Mesenchymal stem cell (in vitro differentiated cells and primary cell): ENCODE data around the gene ATG4B.

Source experiments
- DNase-seq: peaks from one replicate; pipeline ENCODE4 v3.0.0-alpha.2; 2013
- H2AFZ ChIP-seq: one replicate; pipeline ENCODE4 v1.6.1; 2013; ENCODE audit warnings: low read depth, mild to moderate bottlenecking, control low read depth, inconsistent platforms, low read length, moderate library complexity
- H2AK5ac ChIP-seq: 2 replicates; pipeline ENCODE4 v1.6.1; 2013; ENCODE audit warnings: low read length, moderate library complexity, mild to moderate bottlenecking, inconsistent platforms; ENCODE audit not compliant: severe bottlenecking
- H2BK120ac ChIP-seq: one replicate; pipeline ENCODE4 v1.6.1; 2013; ENCODE audit warnings: low read depth, mild to moderate bottlenecking, inconsistent platforms, low read length, moderate library complexity
- H2BK12ac ChIP-seq, 2 experiments: one replicate each; pipeline ENCODE4 v1.6.1; 2013; ENCODE audit warnings: inconsistent platforms in 2 of 2, low read length in 2 of 2, mild to moderate bottlenecking in 2 of 2, moderate library complexity in 2 of 2, control low read depth in 1 of 2
- H2BK15ac ChIP-seq: one replicate; pipeline ENCODE4 v1.6.1; 2013; ENCODE audit warnings: mild to moderate bottlenecking, low read depth, inconsistent platforms; ENCODE audit not compliant: poor library complexity, severe bottlenecking
- H2BK5ac ChIP-seq: 2 replicates; pipeline ENCODE4 v1.6.1; 2013; ENCODE audit warnings: low read depth, mild to moderate bottlenecking, low read length, control low read depth, inconsistent platforms; ENCODE audit not compliant: poor library complexity, severe bottlenecking
- H3K14ac ChIP-seq, 2 experiments: one replicate each; pipeline ENCODE4 v1.6.1; 2013; ENCODE audit warnings: inconsistent platforms in 2 of 2, low read length in 2 of 2, control low read depth in 1 of 2, mild to moderate bottlenecking in 1 of 2, moderate library complexity in 1 of 2
- H3K18ac ChIP-seq, 2 experiments: one replicate each; pipeline ENCODE4 v1.6.1; 2013; ENCODE audit warnings: inconsistent platforms in 2 of 2, low read length in 2 of 2, control low read depth in 1 of 2, low read depth in 1 of 2, mild to moderate bottlenecking in 1 of 2
- H3K23ac ChIP-seq, 2 experiments: one replicate each; pipeline ENCODE4 v1.6.1; 2013; ENCODE audit warnings: inconsistent platforms in 2 of 2, low read length in 2 of 2, mild to moderate bottlenecking in 2 of 2, moderate library complexity in 2 of 2, control low read depth in 1 of 2
- H3K27ac ChIP-seq: 2 replicates; pipeline ENCODE4 v1.5.1; 2013; ENCODE audit warnings: mild to moderate bottlenecking, moderate library complexity, low read length, control low read depth, inconsistent platforms; ENCODE audit not compliant: poor library complexity, severe bottlenecking
- H3K27me3 ChIP-seq, 2 experiments: 2 replicates each; pipeline versions ENCODE4 v1.6.1 to v1.7.0; 2013; ENCODE audit warnings: low read length in 2 of 2, mild to moderate bottlenecking in 2 of 2, moderate library complexity in 2 of 2, control low read depth in 1 of 2, inconsistent platforms in 1 of 2; ENCODE audit not compliant: control insufficient read depth in 1 of 2, insufficient read depth in 1 of 2
- H3K36me3 ChIP-seq, 2 experiments: 2 replicates each; pipeline versions ENCODE4 v1.6.1 to v1.7.0; 2013; ENCODE audit warnings: low read length in 2 of 2, control low read depth in 1 of 2, inconsistent platforms in 1 of 2, low read depth in 1 of 2, mild to moderate bottlenecking in 1 of 2; ENCODE audit not compliant: insufficient read depth in 2 of 2, control insufficient read depth in 1 of 2
- H3K4ac ChIP-seq, 2 experiments: one replicate each; pipeline ENCODE4 v1.6.1; 2013; ENCODE audit warnings: inconsistent platforms in 2 of 2, low read length in 2 of 2, mild to moderate bottlenecking in 2 of 2, moderate library complexity in 2 of 2, control low read depth in 1 of 2, low read depth in 1 of 2
- H3K4me1 ChIP-seq: 2 replicates; pipeline ENCODE4 v1.6.1; 2013; ENCODE audit warnings: low read depth, low read length, control low read depth; ENCODE audit not compliant: control insufficient read depth, insufficient read depth
- H3K4me2 ChIP-seq: 2 replicates; pipeline ENCODE4 v1.6.1; 2013; ENCODE audit warnings: low read length, mild to moderate bottlenecking, inconsistent platforms; ENCODE audit not compliant: poor library complexity, severe bottlenecking
- H3K4me3 ChIP-seq, 2 experiments: 2 replicates each; pipeline versions ENCODE4 v1.5.1 to v1.7.0; 2013; ENCODE audit warnings: low read length in 2 of 2, mild to moderate bottlenecking in 2 of 2, control low read depth in 1 of 2, low read depth in 1 of 2; ENCODE audit not compliant: insufficient read depth in 1 of 2
- H3K79me1 ChIP-seq: replicated peaks from 2 replicates; pipeline ENCODE4 v1.6.1; 2013; ENCODE audit warnings: mild to moderate bottlenecking, control low read depth, low read length, inconsistent platforms; ENCODE audit not compliant: poor library complexity, severe bottlenecking
- H3K9ac ChIP-seq: 2 replicates; pipeline ENCODE4 v1.7.0; 2013; ENCODE audit warnings: mild to moderate bottlenecking, low read length, moderate library complexity
- H3K9me3 ChIP-seq: 2 replicates; pipeline ENCODE4 v1.7.0; 2013; ENCODE audit warnings: mild to moderate bottlenecking, low read length; ENCODE audit not compliant: control insufficient read depth
- H4K8ac ChIP-seq: one replicate; pipeline ENCODE4 v1.6.1; 2013; ENCODE audit warnings: inconsistent platforms, mild to moderate bottlenecking, low read length, moderate library complexity
- H4K91ac ChIP-seq: one replicate; pipeline ENCODE4 v1.6.1; 2013; ENCODE audit warnings: mild to moderate bottlenecking, low read length, inconsistent platforms
- WGBS: methylation state at CpG from one replicate; pipeline ENCODE4 v1.1.7; 2013; ENCODE audit warnings: mixed read lengths; 5-methylcytosine and 5-hydroxymethylcytosine counted together

The ATG4B gene

DNA sequence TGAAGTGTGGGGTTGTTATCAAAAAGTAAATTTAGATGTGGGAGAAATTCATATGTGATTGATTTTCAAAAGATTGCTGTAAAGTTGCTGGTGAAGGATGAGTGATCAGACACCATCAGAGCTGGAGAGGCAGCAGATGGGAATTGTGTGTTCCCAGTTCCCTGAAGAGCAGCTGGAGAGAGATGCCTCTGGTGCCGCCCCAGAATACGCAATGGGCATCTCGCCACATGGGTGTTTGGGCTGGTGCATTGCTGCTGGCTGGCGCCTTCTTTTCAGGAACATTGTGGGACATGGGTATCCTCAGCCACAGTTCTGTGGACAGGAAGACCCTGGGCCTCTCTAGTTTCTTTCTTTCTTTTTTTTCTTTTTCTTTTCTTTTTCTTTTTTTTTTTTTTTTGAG, 11.9 kb downstream of the ATG4B start:
- Histone ChIP-seq H3K4me3 (no peak overlapping the region), H2BK5ac (no peak overlapping the region), H3K36me3 (peaks cover 32 to 38% of the 10 kb centered on the region in 2 experiments), H2BK12ac (no peak overlapping the region), H3K4me2 (no peak overlapping the region), H3K4ac (no peak overlapping the region), H3K9me3 (no peaks in the 10 kb centered on the region), H2AK5ac (no peak overlapping the region), H4K91ac (no peak overlapping the region), H3K27me3 (no peaks in the 10 kb centered on the region), H3K18ac (no peak overlapping the region), H3K27ac (no peak overlapping the region), H3K4me1 (peaks cover 13% of the 10 kb centered on the region), H2AFZ (no peak overlapping the region), H3K79me1 (peaks cover 41% of the 10 kb centered on the region), H4K8ac (no peak overlapping the region), H2BK15ac (no peak overlapping the region), H3K23ac (no peak overlapping the region), H3K9ac (no peak overlapping the region), H2BK120ac (no peak overlapping the region), H3K14ac (no peak overlapping the region)
- WGBS = 95% methylated on average over 4 of the region's 4 CpGs
- no peak for DNase-seq

DNA sequence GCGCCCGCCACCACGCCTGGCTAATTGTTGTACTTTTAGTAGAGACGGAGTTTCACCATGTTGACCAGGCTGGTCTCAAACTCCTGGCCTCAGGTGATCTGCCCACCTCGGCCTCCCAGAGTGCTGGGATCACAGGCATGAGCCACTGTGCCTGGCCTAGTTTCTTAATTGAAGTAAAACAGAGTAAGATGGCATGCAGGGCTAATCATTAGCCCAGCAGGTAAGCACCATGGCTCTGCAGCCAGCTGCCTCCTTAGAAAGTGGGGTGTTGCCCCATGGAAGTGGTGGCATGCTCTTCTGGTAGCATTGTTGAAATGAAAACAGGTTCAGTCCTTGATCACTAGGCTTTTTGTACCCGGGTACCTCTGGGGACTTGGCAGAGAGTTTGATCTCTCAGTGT, 12.4 kb downstream of the ATG4B start:
- Histone ChIP-seq H2BK5ac (no peak overlapping the region), H2AK5ac (no peak overlapping the region), H3K9ac (no peak overlapping the region), H3K79me1 (peaks cover 40% of the 10 kb centered on the region), H3K23ac (no peak overlapping the region), H3K27ac (no peak overlapping the region), H2BK15ac (no peak overlapping the region), H3K36me3 (peaks cover 37 to 40% of the 10 kb centered on the region in 2 experiments), H2AFZ (no peak overlapping the region), H4K8ac (peak overlapping the region; percentile 38), H2BK12ac (no peak overlapping the region), H3K4ac (no peak overlapping the region), H3K4me1 (peaks cover 13% of the 10 kb centered on the region), H3K27me3 (no peaks in the 10 kb centered on the region), H3K18ac (no peak overlapping the region), H3K4me2 (no peak overlapping the region), H2BK120ac (no peak overlapping the region), H3K4me3 (no peak overlapping the region), H4K91ac (no peak overlapping the region), H3K14ac (no peak overlapping the region), H3K9me3 (no peaks in the 10 kb centered on the region)
- no peak for DNase-seq
- WGBS = 97% methylated on average over 6 of the region's 6 CpGs

DNA sequence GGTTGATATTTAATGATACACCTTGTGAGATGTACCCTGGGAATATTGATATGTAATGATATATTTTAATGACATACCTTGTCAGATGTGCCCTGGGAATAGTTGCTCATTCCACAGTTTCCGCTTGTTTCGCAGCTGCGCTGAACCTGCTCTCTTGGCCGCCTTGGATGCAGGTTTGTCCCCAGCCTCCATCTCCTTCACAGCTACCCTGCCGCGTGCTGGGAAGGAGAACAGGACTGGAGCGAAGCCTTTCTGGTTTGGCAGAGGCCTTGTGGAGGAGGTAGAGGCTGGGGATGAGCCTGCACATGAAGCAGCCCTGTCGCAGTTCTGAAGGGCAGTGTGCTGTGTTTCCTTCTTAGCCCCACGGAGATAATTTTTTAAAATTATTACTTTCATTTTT, 14.6 kb downstream of the ATG4B start:
- no peaks in the 10 kb centered on the region for H3K9me3 ChIP-seq
- H2BK12ac ChIP-seq = no peak overlapping the region
- peaks cover 46% of the 10 kb centered on the region for H3K79me1 ChIP-seq
- peaks cover 54 to 56% of the 10 kb centered on the region in 2 experiments for H3K36me3 ChIP-seq
- H2AK5ac ChIP-seq = no peak overlapping the region
- no peak overlapping the region for H3K4me2 ChIP-seq
- H3K14ac ChIP-seq = no peak overlapping the region
- no peak overlapping the region for H3K9ac ChIP-seq
- H2AFZ ChIP-seq = no peak overlapping the region
- no peak overlapping the region for H3K4ac ChIP-seq
- no peak overlapping the region for H2BK120ac ChIP-seq
- H2BK5ac ChIP-seq = no peak overlapping the region
- 100% methylated on average over 3 of the region's 9 CpGs for WGBS
- DNase-seq = no peak
- H3K18ac ChIP-seq = no peak overlapping the region
- no peaks in the 10 kb centered on the region for H3K27me3 ChIP-seq
- no peak overlapping the region for H3K23ac ChIP-seq
- H3K4me1 ChIP-seq = peaks cover 13% of the 10 kb centered on the region
- H2BK15ac ChIP-seq = no peak overlapping the region
- no peak overlapping the region for H3K27ac ChIP-seq
- no peak overlapping the region for H4K8ac ChIP-seq
- no peak overlapping the region for H4K91ac ChIP-seq
- H3K4me3 ChIP-seq = no peak overlapping the region

DNA sequence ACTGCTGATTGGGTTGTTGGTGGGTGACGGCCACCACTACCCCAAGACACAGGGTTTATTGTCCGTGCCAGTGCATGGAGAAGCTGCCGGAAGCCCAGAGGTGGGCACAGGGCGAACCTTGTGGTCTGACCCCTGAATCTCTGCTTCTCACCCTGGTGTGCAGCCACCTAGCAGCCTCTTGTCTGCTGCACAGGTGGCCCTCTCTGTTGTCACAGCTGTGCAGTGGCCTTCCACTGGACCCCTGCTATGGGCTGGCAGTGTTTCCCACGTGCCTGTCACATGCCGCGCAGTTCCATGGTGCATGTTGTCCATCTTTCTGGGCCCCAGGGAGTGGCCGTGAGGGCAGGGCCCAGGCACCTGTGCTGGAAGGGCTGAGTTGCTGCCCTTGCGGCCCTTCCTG, 15.2 kb downstream of the ATG4B start:
- no peak overlapping the region for H3K4me3 ChIP-seq
- WGBS = 96% methylated on average over 9 of the region's 9 CpGs
- no peak overlapping the region for H3K23ac ChIP-seq
- no peak overlapping the region for H3K14ac ChIP-seq
- no peak overlapping the region for H3K4ac ChIP-seq
- peaks cover 57 to 60% of the 10 kb centered on the region in 2 experiments for H3K36me3 ChIP-seq
- H3K18ac ChIP-seq = no peak overlapping the region
- no peak overlapping the region for H3K4me2 ChIP-seq
- no peak overlapping the region for H2BK120ac ChIP-seq
- H3K27ac ChIP-seq = no peak overlapping the region
- H2BK15ac ChIP-seq = no peak overlapping the region
- no peak overlapping the region for H2AFZ ChIP-seq
- H2AK5ac ChIP-seq = no peak overlapping the region
- H4K8ac ChIP-seq = no peak overlapping the region
- no peak overlapping the region for H3K9ac ChIP-seq
- H2BK5ac ChIP-seq = no peak overlapping the region
- no peak for DNase-seq
- H3K27me3 ChIP-seq = no peaks in the 10 kb centered on the region
- H3K9me3 ChIP-seq = no peaks in the 10 kb centered on the region
- H3K79me1 ChIP-seq = peaks cover 46% of the 10 kb centered on the region
- H2BK12ac ChIP-seq = no peak overlapping the region
- no peak overlapping the region for H4K91ac ChIP-seq
- H3K4me1 ChIP-seq = peaks cover 13% of the 10 kb centered on the region
